SIG-M5 treated with dmso at 0.1 percent for 504 hours (cell line): ENCODE results near the gene SLC8A1.
A peak's percentile ranks its signal among the peaks of the same experiment; 100 is the strongest.

ENCODE experiments used
- DNase-seq: peaks from one replicate; lab custom pipeline; 2025; ENCODE audit not compliant: unreplicated experiment; lab: John Stamatoyannopoulos, UW

The SLC8A1 gene

GRCh38 chr2:40428439-40428838, 23.5 kb downstream of the SLC8A1 start:
- DNase-seq = peak; percentile 24

- DNase-seq = no peak
Measured at GRCh38 chr2:40421631-40422297, 30.1 kb downstream of the SLC8A1 start.

GRCh38 chr2:40420478-40420877, 31.4 kb downstream of the SLC8A1 start:
- no peak for DNase-seq

GRCh38 chr2:40419364-40419762, 32.5 kb downstream of the SLC8A1 start:
- no peak for DNase-seq

- DNase-seq = no peak
Measured at GRCh38 chr2:40418614-40419363, 33.1 kb downstream of the SLC8A1 start.

- no peak for DNase-seq
Measured at GRCh38 chr2:40416486-40416885, 35.4 kb downstream of the SLC8A1 start.

- no peak for DNase-seq
Measured at GRCh38 chr2:40415391-40415790, 36.5 kb downstream of the SLC8A1 start.

GRCh38 chr2:40412456-40412855, 39.4 kb downstream of the SLC8A1 start:
- DNase-seq = no peak

GRCh38 chr2:40410695-40411094, 41.2 kb downstream of the SLC8A1 start:
- DNase-seq = no peak

- DNase-seq = no peak
Measured at GRCh38 chr2:40409734-40410133, 42.2 kb downstream of the SLC8A1 start.

- no peak for DNase-seq
Measured at GRCh38 chr2:40406485-40407289, 45.2 kb downstream of the SLC8A1 start.

- no peak for DNase-seq
Measured at GRCh38 chr2:40405465-40405864, 46.4 kb downstream of the SLC8A1 start.

GRCh38 chr2:40404517-40404916, 47.4 kb downstream of the SLC8A1 start:
- no peak for DNase-seq

GRCh38 chr2:40403233-40403836, 48.6 kb downstream of the SLC8A1 start:
- DNase-seq = no peak

- no peak for DNase-seq
Measured at GRCh38 chr2:40401896-40402295, 50.0 kb downstream of the SLC8A1 start.

- DNase-seq = no peak
Measured at GRCh38 chr2:40400336-40400953, 51.4 kb downstream of the SLC8A1 start.

GRCh38 chr2:40397765-40398164, 54.1 kb downstream of the SLC8A1 start:
- DNase-seq = no peak

GRCh38 chr2:40396124-40396523, 55.8 kb downstream of the SLC8A1 start:
- DNase-seq = no peak

- no peak for DNase-seq
Measured at GRCh38 chr2:40395169-40396073, 56.5 kb downstream of the SLC8A1 start.

- peak; percentile 41 for DNase-seq
Measured at GRCh38 chr2:40394597-40394996, 57.3 kb downstream of the SLC8A1 start.
